ENCODE results near the gene VEPH1. TPM values are rescaled to one million over a fixed set of nuclear protein-coding genes. Genes with fewer than 3 reads are reported as not detected.

Gene VEPH1
- total RNA-seq, 1 donor from 2014 or later: 13.0 TPM

DNA sequence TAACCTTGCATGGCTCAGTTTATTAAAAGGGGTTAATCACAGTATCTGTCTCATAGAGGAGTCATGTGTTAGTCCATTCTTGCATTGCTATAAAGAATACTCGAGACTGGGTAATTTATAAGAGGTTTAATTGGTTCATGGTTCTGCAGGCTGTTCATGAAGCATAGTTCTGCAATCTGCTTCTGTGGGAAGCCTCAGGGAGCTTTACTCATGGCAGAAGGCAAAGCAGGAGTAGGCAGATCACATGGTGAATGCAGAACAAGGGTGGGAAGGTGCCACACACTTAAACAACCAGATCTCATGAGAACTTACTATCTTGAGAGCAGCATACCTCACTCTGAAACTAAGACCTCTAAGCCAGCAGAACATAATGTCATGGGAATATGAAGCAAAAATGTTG lies 108.8 kb downstream of the VEPH1 start:
- FAIRE-seq (no peak), DNase-seq (ENCODE audit: low spot score in 2 of 2) (no peak)

DNA sequence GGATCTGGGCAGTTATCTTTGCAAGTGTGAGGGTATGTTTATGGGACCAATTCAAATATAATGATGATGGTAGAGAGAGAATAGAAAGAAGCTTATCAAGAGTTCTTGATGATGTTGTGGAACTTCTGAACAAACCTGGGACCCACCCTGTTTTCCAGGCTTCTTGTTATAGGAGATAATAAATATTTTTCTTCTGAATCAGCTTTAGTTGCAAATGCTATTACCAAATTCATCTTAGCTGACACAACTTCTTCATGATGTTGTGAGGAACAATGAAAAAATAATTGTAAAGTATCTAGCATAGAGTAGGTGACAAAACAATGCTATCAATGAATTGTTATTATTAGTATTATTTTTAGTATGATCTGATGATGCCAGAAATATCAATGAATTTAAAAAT lies 110.1 kb downstream of the VEPH1 start:
- DNase-seq (ENCODE audit: low spot score in 2 of 2) (no peak), FAIRE-seq (no peak)

DNA sequence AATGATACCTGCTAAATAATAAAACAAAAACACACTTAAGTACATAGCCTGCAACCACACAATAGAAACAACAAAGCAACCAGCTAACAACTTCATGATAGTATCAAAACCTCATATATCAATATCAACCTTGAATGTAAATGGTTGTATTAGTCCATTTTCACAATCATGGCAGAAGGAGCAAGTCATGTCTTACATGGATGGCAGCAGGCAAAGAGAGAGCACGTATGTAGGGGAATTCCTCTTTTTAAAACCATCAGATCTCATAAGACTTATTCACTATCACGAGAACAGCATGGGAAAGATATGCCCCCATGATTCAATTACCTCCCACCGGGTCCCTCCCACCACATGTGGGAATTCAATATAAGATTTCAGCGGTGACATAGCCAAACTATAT lies 111.1 kb downstream of the VEPH1 start:
- no peak for DNase-seq (ENCODE audit: low spot score in 2 of 2)
- FAIRE-seq: no peak

DNA sequence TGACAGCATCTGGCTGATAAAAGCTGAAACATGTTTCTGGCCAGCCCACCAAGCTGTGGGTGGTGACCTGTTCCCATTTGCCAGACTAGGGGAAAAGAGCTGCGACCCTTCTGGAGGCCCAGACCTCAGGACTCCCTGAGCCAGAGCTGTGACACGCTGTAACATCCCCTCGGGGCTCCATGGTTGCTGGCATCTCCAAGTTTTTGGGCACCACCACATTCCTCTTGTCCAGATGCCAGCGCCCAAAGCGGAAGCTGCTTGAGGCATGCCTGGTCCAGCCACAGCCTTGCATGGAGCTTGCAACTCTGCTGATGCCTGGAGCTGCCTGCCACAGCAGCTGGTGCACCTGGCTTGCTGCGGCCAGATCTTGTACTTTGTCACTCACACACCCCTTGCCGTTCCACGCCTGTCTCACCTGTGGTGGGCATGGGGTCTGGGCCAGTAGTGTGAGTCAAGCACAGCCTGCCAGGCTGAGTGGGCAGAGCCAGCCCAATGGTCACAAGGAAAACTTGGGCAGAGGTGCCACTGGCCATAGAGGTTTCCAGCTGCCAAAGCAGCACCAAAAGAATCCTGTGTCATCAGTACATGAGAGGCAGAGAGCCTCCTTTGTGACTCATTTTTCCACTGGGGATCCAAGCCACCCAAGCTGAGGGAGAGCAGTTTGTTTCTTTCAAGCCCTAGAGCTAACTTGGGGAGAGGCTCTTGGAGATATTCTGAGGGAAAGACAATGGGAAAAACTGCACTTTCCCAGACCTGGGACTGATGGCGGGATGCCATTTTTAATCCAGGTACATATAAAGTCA lies 112.3 kb downstream of the VEPH1 start:
- FAIRE-seq (no peak), DNase-seq (ENCODE audit: low spot score in 2 of 2) (no peak)

DNA sequence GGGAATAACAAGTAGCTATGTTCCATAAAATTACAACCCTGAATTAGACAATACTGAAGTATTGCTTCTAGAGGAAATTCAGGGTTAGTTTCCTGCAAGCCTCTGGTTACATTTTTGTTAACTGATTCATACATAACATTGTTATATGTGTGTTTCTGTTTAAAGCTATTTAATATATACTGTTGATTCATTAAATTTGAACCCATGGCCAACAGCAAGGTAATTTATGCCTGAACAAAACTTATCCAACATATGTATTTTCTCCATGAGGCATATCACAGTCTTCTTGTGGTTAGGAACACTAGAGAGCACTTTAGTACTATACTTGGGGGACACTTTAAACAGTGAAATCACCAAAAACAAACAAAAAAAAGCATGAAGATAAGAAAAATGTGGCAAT lies 114.2 kb downstream of the VEPH1 start:
- no peak for DNase-seq (ENCODE audit: low spot score in 2 of 2)
- no peak for FAIRE-seq

- DNase-seq (ENCODE audit: low spot score in 2 of 2): no peak
- FAIRE-seq: no peak
Measured at GRCh38 chr3:157387708-157388435, 115.3 kb downstream of the VEPH1 start.

- no peak for FAIRE-seq
- no peak for DNase-seq (ENCODE audit: low spot score in 2 of 2)
Measured at GRCh38 chr3:157384491-157384890, 118.7 kb downstream of the VEPH1 start.

GRCh38 chr3:157384031-157384430 lies 119.2 kb downstream of the VEPH1 start:
- DNase-seq (ENCODE audit: low spot score in 2 of 2) (no peak), FAIRE-seq (no peak)

DNA sequence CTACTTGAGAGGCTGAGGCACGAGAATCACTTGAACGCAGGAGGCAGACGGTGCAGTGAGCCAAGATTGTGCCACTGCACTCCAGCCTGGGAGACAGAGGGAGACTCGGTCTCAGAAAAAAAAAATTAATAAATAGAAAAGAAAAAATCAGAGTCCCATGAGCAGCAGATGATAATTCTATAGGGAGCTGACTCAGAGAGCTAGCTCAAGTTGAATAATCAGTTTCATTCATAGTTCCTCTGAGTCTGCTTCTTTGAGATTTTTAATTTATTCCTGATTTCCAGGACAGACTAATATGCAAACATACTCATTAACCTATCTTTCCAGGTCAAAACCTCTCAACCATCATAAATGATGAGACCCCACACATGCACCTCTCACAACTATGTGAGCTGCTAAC lies 121.6 kb downstream of the VEPH1 start:
- DNase-seq (ENCODE audit: low spot score in 2 of 2): no peak
- no peak for FAIRE-seq

DNA sequence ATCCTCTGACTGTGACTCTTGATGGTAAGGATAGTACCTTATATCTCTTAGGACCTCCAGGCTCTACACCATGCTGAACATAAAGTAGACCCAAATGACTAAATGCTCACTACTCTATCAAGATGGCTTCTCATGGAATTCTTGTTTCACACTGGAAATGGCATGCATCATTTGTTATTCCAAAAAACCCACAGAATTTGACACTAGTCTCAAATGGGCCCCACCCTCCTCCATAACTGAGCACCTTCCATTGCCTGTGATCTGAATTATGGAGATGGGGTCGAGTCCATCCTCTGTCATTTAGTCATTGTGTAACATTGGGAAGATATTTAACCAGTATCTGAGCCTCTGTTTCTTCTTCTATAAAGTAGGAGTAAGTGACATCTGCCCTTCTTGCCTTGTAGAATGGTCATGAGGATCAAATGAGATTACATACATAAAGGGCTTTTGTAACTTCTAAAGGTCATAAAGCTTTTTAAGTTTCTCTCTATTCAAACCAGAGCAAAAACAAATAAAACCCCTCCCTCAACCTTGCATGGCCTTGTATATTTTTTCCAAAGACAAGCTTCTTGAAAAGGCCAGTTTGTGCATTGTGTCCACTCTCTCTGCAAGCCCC lies 123.6 kb downstream of the VEPH1 start:
- no peak for FAIRE-seq
- no peak for DNase-seq (ENCODE audit: low spot score in 2 of 2)

- DNase-seq (ENCODE audit: low spot score in 2 of 2) (no peak), FAIRE-seq (no peak)
Measured at GRCh38 chr3:157376603-157377300, 126.5 kb downstream of the VEPH1 start.

DNA sequence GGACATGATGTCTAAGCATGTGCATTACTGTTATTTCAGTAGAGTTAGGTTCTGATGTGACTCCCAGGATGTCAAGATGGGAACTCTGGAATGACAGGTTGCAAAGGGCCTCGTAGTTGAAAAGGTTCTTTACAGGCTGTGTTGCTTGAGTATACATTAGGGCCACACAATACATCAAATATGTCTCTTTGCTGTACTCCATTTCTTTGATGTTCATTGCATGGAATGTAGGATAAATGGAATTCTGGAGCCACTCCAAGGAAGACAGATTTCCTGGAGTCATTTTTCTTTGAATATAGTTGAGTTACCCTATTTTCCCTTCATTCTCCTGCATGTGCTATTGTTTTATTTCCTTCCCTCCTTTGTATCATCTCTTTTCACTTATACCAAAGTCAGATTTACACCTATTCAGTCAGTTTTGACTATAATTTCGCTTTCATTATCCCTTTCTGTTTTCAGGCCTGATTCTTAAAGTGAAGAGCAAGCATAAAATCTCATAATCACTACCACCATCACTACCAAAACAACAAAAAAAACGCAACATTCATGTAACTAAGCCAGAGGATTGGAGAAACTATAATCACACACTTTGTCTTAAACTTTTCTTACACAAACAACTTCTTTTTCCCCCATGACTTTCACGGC lies 127.8 kb downstream of the VEPH1 start:
- no peak for DNase-seq (ENCODE audit: low spot score in 2 of 2)
- no peak for FAIRE-seq

DNA sequence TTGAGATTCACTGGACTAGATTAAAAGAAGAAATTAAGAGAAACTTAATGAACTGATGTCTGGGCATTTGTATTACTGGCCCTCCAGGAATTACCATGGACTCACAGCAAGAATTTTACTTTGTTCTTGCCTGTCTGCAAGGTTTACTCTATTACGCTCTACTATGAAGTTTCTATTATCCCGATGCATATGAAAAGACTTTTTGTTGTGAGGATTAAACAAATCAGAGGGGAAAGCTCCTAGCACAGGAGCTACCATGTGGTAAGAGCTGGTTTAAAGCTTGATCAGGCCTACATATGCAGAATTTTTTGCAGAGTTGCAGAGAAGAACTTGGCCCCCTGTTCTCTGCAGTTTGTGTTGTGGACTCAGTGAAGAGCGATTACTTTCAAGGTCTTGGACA lies 128.3 kb downstream of the VEPH1 start:
- DNase-seq (ENCODE audit: low spot score in 2 of 2) (no peak), FAIRE-seq (no peak)

DNA sequence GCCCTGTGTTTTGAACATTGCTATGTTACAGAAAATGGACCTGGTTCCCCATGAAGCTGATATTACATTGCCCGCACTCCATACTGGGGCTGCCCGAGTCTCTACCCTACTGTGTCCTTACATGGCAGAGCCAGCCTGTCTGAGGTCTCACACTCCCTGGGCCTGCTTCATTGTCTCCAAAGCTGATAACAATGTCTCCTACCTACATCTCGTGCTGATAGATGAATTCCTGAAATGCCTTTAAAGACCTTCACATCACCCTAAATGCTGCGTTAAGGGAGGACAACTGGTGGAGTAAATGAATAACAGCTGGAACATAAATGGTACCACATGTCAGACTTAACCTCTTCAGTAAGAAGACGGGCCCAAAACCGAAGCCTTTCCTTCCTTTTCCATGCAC lies 129.4 kb downstream of the VEPH1 start:
- DNase-seq (ENCODE audit: low spot score in 2 of 2) (no peak), FAIRE-seq (no peak)

GRCh38 chr3:157370867-157371266 lies 132.3 kb downstream of the VEPH1 start:
- DNase-seq (ENCODE audit: low spot score in 2 of 2) (no peak), FAIRE-seq (no peak)

- FAIRE-seq (no peak), DNase-seq (ENCODE audit: low spot score in 2 of 2) (no peak)
Measured at GRCh38 chr3:157369727-157370421, 133.3 kb downstream of the VEPH1 start.

DNA sequence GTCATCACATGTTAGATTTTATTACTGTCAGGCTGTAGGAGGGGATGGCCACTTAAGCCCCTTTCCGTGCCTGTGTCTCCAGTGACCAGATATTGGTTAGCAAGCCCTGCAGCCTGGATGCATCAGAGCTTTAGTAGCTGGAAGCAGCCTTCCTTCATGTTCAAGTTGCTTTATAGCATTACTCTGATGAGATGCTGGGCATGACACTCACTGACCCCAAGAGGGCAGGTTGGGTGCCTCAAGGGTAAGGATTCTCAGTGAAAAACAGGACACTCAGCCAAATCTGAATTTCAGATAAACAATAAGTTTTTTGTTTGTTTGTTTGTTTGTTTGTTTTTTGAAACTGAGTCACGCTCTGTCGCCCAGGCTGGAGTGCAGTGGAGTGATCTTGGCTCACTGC lies 135.0 kb downstream of the VEPH1 start:
- DNase-seq (ENCODE audit: low spot score in 2 of 2): no peak
- FAIRE-seq: no peak

DNA sequence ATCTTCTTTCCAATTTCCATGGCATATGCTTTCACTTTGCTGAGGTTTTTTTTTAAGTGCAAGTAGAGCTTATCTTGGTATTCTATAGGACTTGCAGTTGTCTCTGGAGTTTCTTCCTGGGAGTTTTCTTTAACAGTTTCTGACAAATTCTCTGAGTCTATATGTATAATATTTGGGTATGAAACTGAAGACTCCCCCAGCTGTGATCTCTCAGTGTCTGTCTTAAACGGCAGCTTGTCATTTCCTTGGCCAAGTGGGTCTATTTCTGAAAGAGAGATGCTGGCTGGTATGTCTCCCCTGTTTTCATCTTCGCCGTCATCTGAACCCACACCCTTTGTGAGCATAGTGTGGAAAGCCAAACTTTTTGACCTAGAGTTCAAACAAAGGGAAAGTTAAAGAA lies 139.8 kb downstream of the VEPH1 start:
- FAIRE-seq: no peak

GRCh38 chr3:157362348-157362747 lies 140.9 kb downstream of the VEPH1 start:
- no peak for DNase-seq (ENCODE audit: low spot score in 2 of 2)
- FAIRE-seq: no peak

More for the DNA sequence above, 139.8 kb downstream of the VEPH1 start:
- DNase-seq (ENCODE audit: low spot score in 2 of 2): no peak

DNA sequence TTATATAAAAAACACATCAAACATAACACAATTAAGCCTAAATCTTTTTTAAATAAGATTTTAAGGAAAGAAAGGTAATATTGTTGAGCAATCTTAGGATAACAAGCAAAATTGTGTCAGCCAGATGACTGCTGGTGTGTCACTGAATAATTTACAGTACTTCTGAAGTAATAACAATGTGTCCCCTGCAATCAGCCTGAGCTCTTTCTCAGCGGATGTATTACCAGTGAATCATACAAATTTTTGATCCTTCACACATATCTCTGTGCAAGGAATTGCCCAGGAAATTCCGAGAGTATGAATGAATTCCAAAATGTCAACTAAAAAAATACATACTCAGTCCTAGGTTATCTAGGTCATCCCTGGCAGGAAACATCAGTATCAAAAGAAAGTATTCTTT lies 143.2 kb downstream of the VEPH1 start:
- no peak for DNase-seq (ENCODE audit: low spot score in 2 of 2)
- FAIRE-seq: no peak

All from frontal cortex (tissue), 4 donors.